A549 (cell line): Measurements from ENCODE around the gene MRPL22.

Experiments used
- CBX2 ChIP-seq: fragments of 200-600 bp; sonication (generic); IDR thresholded peaks from 2 replicates; pipeline ENCODE4 v1.6.1; 2016; ENCODE audit warnings: low read depth, mild to moderate bottlenecking, borderline replicate concordance
- CTCF ChIP-seq: fragments of >200 bp; sonication (Bioruptor Twin); formaldehyde crosslinking; IDR thresholded peaks from 3 replicates; pipeline ENCODE4 v1.5.1; 2016
- EHMT2 ChIP-seq: fragments of 200-600 bp; sonication (generic); IDR thresholded peaks from 2 replicates; pipeline ENCODE4 v1.6.1; 2016; ENCODE audit warnings: antibody characterized with exemption, low read depth, mild to moderate bottlenecking, moderate library complexity
- EP300 ChIP-seq, 2 experiments: fragments of >200 bp; sonication (Bioruptor Twin); formaldehyde crosslinking; IDR thresholded peaks; 2 replicates in 1 of 2; 3 replicates in 1 of 2; pipeline ENCODE4 v1.6.1; 2016 to 2017
- JUNB ChIP-seq: fragments of >200 bp; sonication (Bioruptor Twin); formaldehyde crosslinking; IDR thresholded peaks from 2 replicates; pipeline ENCODE4 v1.6.1; 2016
- KDM1A ChIP-seq: fragments of 200-600 bp; sonication (generic); IDR thresholded peaks from 2 replicates; pipeline ENCODE4 v1.6.1; 2016; ENCODE audit warnings: low read depth, mild to moderate bottlenecking
- MAFK ChIP-seq: fragments of 450-650 bp; IDR thresholded peaks from 2 replicates; pipeline ENCODE4 v1.6.1; 2014; ENCODE audit not compliant: partially characterized antibody
- MYC ChIP-seq: IDR thresholded peaks from 2 replicates; pipeline ENCODE4 v1.6.1; 2012; ENCODE audit warnings: mild to moderate bottlenecking, inconsistent platforms, low read length, improper control_type of control experiment, borderline replicate concordance
- POLR2A ChIP-seq: IDR thresholded peaks from 2 replicates; pipeline ENCODE4 v1.6.1; 2012; ENCODE audit warnings: mild to moderate bottlenecking, low read length
- RAD21 ChIP-seq, 2 experiments: fragments of >200 bp in 1 of 2; sonication (Bioruptor Twin) in 1 of 2; formaldehyde crosslinking in 1 of 2; IDR thresholded peaks in 1 of 2; conservative IDR thresholded peaks in 1 of 2; 2 replicates in 1 of 2; 3 replicates in 1 of 2; pipeline ENCODE4 v1.6.1; 2012 to 2018; ENCODE audit warnings: inconsistent platforms in 1 of 2
- RFX5 ChIP-seq: fragments of 450-650 bp; IDR thresholded peaks from 2 replicates; pipeline ENCODE4 v1.7.1; 2014; ENCODE audit warnings: antibody characterized with exemption, mild to moderate bottlenecking, moderate library complexity
- SMC3 ChIP-seq: fragments of >200 bp; sonication (Bioruptor Twin); formaldehyde crosslinking; IDR thresholded peaks from 3 replicates; pipeline ENCODE4 v1.6.1; 2018; ENCODE audit warnings: inconsistent platforms

GRCh38 chr5:154937718-154938466, 3.0 kb upstream of the MRPL22 start, which contains the start of gene GEMIN5:
- TF ChIP-seq MAFK (no peak), SMC3 (no peak), MYC (peak; percentile 78), JUNB (no peak), POLR2A (peak; percentile 74), CTCF (no peak), EHMT2 (no peak), EP300 (IDR thresholded peaks at IDR 0.05) (no peak), CBX2 (no peak), RAD21 (conservative IDR thresholded peaks at IDR 0.05 in 1 of 2, IDR thresholded peaks at IDR 0.05 in 1 of 2) (no peak), RFX5 (no peak), KDM1A (no peak)
